H4 (cell line): ENCODE results near the gene EEF2KMT. TPM values are rescaled to one million over a fixed set of nuclear protein-coding genes. Genes with fewer than 3 reads are reported as not detected.
"Not testable (repeated sequence)": the region's sequence is repeated elsewhere in the genome, so short reads cannot be mapped to it uniquely, and the experiment has no call there.

Experiments
- DNase-seq: peaks from one replicate; pipeline ENCODE4 v3.0.0-alpha.2; 2015; ENCODE audit warnings: low spot score
- total RNA-seq: library from RNA; depleted of rRNA; stranded (reverse); fragments of >200 nt; shearing (Covaris generic); gene quantifications from 2 replicates; pipeline ENCODE4 v1.2.3, GENCODE V29; 2014; rRNA removed

EEF2KMT gene, protein sequence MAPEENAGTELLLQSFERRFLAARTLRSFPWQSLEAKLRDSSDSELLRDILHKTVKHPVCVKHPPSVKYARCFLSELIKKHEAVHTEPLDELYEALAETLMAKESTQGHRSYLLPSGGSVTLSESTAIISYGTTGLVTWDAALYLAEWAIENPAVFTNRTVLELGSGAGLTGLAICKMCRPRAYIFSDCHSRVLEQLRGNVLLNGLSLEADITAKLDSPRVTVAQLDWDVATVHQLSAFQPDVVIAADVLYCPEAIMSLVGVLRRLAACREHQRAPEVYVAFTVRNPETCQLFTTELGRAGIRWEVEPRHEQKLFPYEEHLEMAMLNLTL
- total RNA-seq, result 10.5 and 16.6 TPM in 2 replicates

DNA sequence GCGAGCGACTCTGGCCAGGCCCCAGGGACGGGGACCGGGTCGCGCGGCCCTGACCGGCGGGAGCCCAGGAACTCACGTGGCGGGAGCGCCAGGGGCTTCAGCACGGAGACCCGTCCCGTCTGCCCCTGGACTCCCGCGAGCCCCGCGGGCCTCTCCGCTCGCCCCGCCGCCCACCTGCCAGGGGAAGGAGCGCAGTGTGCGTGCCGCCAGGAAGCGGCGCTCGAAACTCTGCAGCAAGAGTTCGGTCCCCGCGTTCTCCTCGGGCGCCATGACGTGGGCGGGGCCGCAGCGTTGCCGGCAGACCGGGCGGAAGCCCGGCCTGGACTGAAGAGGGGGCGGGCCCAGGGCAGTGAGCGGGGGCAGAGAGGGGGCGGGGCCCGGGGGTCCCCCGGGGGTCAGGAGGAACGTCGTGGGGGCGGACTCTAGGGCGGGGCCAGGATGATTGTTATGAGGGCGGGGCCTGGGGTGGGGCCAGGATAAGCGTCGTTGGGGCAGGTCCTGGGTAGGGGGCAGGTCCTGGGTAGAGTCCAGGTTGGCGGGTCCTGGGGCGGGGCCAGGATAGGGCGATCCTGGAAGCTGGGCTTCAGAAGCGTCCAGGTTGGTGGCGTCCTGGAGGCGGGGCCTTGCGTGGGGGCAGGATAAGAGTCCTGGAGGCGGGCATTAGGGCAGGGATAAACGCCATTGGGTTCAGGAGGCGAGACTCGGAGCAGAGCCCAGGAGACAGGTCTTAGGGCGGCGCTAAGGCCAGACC lies at the start of gene EEF2KMT:
Gene EEF2KMT (minus strand): TSS at position 326 of the 751 bp plus-strand sequence. CDS start 56 bp downstream, at position 270.
- peak; percentile 98 for DNase-seq

DNA sequence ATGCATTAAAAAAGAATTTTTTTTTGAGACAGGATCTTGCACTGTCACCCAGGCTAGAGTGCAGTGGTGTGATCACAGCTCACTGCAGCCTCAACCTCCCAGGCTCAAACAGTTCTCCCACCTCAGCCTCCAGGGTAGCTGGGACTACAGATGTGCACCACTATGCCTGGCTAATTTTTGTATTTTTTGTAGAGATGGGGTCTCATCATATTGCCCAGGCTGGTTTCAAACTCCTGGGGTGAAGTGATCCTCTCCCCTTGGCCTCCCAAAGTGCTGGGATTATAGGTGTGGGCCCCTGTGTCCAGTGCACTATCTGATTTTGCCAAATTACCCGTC lies 47.0 kb upstream of the EEF2KMT start:
- DNase-seq, result not testable (repeated sequence)

DNA sequence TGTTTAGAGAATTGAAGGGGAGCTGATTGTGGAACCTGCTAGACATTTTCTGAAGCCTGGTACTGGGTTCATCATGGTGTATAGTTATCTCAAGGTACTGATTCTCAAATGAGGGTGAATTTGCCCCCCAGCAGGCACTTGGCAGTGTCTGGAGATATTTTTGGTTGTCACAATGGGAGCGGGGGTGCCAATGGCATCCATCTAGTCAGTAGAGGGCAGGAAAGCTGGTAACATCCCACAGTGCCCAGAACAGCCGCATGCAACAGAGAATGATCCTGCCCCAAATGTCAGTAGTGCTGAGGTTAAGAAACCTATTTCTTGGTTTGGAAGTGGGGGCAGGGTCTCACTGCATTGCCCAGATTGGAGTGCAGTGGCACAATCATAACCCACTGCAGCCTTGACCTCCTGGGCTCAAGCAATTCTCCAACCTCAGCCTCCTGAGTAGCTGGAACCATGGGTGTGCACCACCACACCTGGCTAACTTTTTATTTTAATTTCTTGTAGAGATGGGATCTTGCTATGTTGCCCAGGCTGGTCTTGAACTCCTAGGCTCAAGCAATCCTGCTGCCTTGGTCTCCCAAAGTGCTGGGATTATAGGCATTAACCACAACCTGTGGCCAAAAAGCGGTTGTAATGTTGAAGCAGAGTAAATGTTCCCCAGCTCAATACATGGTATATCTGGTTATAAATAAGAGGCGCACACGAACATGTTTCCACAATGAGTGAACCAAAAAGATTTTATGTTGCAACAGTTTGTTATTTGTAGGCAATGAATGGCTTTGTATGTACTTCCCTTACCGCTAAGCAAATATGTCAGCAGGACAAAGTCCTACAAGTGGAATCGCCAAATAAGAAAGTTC lies 46.4 kb upstream of the EEF2KMT start:
- DNase-seq, result no peak

DNA sequence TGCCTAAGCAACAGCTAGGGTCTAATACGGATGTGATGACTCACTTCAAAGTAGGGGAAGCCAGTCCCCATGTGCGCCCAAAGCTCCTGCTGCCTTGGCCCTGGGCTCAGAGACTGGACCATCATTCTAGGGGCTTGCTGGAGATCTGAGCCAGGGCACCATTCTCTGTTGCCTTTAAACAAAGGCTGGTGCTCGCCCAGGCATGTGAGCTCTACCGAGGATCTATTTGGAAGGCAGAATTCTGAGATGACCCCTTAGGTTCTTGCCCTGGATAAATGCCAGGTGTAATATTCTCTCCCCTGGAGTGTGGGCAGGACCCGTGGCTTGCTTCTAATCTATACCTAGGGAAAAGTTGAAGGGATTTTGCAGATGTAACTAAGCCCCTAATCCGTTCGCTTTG lies 42.6 kb upstream of the EEF2KMT start:
- DNase-seq, result not testable (repeated sequence)

DNA sequence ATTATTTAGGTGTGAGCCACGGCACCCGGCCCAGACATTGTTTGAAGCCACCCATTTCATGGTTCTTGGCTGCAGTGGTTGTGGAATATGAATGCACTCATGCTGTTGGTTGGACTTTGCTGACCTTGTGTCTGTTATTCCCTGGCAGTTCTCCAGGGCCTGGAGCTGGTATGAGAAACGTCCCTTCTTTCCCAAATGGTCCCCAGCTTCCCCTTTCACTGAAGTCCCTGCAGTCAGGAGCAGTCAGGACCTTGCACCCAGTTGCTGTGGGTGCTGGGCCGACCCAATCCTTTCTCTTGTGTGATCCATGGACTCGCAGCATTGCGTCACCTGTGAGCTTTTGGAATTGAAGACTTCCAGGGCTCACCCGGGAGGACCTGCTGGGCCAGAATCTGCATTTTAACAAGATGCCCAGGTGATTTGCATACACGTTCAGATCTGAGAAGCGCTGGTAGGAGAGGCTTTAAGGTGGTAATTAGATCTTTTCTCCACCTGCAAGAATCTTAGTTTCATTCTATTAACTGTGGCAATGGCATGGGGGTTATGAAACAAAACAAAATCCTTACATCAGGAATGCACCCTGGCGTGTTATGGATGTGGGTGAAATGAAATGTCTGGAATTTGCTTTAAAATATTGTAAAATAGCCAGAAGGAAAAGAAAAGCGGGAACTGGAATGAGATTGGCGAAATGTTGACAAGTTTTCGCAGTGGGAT lies 37.3 kb upstream of the EEF2KMT start:
- not testable (repeated sequence) for DNase-seq

DNA sequence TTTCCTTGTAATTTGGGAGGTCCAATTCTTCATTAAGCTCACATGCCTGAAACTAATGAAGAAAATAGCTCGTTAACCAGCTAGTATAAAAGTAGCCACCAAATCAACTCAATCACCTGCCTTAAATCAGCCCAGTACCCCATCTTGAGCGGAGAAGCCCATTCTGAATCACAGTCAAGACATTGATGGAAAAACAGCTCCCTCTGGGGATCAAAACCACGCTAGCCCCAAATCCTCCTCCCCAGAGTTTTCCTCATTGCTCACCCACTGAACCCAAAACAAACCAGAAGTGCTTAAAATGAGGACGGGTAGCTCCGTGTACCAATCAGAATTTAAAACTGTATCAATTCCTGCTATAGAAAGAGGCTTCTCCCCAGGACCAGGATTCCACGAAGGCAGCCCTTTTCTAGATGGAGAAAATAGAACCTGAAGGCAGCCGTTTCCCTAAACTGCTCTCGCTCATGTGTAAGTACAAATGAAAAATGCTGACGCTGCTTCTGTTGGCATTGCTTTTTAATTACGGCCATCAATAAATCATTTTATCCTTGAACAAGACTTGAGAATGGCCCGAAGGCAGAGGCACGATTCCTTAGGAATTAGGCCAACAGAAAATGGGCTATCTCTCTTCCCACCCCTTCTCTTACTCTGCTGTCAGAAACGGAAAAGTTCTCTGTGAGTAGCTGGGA lies 35.5 kb upstream of the EEF2KMT start:
- not testable (repeated sequence) for DNase-seq

DNA sequence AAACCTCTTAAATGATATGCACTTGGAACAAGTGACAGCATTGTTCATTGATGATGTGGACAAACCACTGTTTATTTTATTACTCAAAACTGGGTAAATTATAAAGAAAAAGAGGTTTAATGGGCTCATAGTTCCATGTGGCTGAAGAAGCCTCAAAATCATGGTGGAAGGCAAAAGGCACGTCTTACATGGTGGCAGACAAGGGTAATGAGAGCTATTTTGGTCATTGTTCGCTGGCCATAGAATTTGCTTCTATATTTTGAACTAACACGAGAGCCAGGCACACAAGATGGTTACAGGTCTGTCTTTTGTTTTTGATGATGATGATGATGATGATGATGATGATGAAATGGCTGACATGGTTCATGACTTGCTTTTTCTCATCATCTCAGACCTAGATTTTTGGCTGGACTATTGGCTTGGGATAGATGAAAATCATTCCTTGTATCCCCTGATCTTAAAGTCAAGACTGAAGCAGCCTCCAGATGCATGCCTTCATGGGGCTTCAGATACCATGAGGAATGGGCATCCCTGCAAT lies 33.9 kb upstream of the EEF2KMT start:
- not testable (repeated sequence) for DNase-seq

DNA sequence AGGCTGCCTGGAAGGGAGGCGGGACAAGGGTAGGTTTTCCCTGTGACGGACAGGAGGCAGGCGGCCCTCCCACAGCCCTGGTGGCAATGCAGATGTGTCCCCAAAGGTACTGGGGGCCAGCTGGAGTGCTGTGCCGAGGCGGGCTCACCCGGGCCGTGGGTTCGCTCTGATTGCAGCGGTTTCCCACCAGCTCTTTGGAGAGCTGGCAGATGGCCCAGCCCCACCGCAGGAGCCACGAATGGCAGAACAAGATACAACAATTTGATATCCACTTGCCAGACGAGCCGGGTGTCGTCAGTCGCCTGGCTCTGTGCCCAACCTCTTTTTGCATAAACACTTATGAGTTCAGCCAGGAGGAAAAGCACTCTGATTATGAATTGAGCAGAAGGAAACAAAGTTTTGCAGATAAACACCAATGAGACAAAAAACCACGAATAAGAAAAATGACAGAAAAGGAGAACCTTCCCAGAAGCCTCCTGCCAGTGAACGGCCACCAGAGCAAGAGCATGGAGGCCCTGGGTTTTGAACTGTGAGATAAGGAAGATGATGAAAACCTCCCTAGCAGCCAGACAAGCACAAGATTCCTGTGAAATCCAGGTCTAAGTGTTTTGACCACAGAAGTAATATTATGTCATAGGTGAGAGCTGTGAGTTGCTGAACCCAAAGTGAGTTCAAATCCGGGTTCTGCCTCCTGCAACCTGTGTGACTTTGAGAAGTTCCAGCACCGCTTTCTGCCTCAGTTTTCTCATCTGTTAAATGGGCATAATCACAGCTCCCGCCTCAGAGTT lies 19.9 kb upstream of the EEF2KMT start:
- peak; percentile 83 for DNase-seq

DNA sequence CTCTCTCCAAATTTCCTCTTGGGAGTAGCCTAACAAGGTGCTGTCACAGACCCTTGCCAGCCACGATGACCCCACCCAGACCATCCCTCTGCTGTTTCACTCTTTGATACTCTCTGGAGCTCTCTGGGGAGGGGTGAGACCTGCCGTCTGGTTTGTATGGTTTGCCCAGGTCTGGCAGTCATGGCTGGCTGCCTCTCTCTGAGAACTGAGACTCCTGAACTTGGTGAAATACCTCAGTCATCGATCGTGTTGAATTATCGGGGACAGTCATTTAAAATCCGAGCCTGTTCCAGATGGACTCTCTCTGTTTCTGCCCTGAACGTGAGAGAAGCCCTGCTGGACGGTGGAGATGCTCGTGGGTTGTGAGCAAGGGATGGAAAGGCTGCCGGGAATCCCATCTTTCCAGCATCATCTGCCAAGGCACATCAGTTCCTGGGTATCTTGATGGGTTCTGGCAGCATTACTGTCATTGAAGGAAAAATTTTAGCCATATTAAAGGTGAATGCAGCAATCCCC lies 19.2 kb upstream of the EEF2KMT start:
- peak; percentile 6 for DNase-seq

DNA sequence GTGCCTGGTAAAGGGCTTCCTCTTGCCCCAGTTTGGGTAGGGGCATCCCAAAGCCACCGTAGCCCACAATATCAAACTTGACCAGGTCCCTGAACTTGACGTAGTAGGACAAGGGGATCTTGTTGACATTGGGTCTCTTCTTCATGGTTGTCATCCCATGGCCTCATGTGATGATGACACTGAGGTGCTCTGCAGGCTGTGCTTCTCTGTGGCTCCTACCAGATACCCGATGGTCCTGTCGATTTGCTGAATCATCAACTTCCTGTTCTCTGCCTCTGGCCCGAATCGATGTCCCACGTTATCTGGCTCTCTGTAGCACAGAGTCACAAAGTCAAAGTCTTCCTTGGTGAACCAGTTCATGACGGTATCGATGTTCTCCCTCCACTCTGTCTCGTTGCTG lies 13.3 kb upstream of the EEF2KMT start:
- DNase-seq, result not testable (repeated sequence)

DNA sequence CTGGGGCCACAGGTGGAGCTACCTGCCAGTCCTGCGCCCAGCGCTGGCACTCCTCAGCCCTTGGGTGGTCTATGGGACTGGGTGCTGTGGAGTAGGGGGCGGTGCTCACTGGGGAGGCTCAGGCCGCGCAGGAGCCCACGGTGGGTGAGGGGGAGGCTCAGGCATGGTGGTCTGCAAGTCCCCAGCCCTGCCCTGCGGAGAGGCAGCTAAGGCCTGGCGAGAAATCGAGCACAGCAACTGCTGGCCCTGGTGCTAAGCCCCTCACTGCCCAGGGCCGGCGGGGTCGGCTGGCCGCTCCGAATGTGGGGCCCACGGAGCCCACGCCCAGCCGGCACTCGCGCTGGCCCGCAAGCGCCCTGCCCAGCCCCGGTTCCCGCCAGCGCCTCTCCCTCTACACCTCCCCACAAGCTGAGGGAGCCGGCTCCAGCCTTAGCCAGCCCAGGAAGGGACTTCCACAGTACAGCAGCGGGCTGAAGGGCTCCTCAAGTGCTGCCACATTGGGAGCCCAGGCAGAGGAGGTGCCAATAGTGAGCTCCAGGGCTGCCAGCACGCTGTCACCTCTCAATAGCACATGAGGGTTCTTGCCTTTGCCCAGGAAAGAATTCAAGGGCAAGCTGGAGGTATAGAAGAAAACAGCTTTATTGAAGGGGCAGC lies 11.0 kb upstream of the EEF2KMT start:
- DNase-seq, result no peak

DNA sequence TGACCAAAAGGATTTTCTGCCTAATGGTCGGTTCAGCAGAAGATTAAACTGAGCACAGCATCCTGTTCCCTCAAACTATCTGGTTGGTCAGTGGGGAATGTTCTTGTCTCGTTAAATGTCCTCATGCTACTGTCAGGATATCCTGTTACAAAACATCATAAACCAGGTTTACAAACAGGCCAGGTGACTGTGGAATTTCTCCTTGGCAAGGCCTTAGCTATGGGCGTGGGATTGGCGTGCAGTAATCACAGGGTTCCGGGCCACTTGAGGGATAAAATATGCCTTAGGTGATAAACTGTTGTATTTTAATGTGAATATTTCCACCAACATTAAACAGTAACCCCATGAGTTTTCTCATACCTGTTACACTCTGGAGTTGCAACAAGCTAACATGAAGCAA lies 7.4 kb upstream of the EEF2KMT start:
- DNase-seq, result not testable (repeated sequence)

DNA sequence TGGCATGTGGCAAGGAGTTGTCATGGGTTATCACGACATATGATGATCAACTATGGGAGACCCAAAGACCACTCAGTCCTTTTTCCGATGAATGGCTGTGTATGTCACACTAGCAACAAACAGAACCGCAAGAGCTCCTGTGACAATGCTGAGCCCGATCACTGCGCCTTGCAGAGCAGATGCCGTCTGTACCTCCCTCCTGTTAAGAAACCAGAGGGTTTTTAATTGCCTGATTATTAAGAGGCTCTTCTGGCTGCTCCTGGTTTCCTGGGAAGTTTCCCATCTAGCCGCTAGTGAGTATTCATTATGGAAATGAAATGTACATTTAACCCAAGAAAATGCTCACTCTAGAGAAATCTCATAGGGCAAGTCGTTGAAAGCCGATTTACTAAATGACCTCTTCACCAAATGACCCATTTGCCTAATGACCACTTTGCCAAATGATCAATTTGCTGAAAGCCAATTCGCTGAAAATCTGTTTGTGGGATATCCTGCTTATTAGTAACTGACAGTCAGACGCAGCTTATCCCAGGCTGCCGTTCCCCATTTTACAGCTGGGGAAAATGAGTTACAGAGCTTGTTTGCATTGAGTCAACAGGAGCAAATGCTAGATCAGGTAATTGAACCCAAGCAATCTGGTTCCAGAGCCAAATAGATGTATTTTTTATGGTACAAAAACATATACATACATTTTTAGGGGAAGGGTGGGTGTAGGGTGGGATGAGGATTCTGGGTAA lies 5.9 kb upstream of the EEF2KMT start:
- not testable (repeated sequence) for DNase-seq

DNA sequence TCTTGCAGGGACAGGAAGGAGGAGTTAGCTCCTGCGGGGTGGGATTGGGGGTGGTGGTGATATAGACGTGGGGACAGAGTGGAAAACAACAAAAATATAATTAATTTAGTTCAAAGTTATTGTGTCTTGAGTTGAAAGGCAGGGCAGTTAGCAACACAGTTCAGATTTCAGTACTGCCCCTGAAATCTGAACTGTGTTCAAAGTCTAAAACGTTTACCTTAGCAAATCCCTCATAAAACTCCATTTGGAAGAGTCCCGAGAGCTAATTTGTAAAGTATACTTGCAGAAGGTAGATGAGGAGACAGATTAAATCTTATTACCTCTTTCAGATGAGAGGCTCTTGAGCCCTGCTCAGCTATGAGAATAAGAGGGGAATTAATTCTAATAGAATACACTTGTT lies 1.6 kb upstream of the EEF2KMT start:
- DNase-seq, result not testable (repeated sequence)

DNA sequence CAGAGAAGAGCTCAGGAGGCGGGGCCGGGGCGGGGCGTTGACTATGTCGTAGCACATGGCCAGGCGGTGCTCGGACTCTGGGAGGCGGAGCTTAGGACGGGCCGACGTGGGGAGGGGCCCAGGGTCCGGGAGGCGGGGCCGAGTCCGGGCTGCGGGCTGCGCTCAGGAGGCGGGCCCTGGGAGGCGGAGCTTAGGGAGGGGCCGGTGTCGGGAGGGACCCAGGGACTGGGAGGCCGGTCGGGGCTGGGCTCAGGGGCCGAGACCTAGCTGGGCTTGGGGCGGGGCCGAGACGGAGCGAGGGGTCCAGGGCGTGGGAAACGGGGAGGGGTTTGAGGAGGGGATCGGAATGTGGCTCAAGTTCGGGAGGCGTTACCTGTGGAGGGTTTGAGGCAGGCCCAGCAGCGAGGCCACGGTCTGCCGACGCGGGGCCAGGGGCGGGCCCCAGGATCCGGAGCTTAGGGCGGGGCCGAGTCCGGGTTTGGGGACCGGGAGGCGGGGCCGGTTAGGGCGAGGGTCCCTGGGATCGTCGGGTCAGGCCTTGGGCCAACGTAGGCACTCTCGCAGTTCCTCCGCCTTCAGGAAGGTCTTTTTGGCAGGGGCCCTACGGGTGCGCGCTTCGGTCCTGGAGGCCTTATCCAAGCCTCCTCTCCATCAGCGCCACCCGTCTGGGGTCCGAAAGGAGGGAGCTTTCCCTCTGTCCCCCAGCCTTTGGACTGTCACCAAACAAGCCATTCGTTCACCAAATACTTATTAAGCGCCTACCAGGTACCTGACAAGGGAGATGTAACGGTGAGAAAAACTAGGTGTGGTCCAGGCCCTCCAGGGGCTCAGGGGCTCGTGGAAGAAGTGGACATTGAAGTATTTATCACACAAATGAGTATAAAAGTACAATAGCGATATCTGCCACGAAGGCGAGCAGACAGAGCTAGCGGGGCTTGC lies 895 bp upstream of the EEF2KMT start:
- peak; percentile 54 for DNase-seq

DNA sequence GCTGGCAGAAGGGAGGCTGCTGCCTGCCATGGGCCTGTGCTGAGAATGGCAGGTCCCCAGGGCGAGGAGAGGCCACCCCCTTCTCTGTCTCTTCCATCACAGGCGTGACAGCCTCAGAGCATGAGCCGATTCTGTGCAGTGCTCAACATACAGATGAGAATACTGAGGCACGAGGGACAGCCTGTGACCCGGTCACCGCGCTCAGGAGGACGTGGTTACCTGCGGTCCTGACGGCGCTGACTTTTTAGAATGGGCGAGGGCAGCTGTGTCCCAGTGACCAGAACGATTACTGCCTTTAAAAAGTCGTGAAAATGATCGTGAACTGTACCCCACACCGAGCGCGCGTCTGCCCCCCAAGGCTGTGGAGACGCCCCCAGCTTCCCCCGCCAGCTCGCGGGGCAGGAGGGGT lies 530 bp downstream of the EEF2KMT start:
- DNase-seq, result peak; percentile 21

DNA sequence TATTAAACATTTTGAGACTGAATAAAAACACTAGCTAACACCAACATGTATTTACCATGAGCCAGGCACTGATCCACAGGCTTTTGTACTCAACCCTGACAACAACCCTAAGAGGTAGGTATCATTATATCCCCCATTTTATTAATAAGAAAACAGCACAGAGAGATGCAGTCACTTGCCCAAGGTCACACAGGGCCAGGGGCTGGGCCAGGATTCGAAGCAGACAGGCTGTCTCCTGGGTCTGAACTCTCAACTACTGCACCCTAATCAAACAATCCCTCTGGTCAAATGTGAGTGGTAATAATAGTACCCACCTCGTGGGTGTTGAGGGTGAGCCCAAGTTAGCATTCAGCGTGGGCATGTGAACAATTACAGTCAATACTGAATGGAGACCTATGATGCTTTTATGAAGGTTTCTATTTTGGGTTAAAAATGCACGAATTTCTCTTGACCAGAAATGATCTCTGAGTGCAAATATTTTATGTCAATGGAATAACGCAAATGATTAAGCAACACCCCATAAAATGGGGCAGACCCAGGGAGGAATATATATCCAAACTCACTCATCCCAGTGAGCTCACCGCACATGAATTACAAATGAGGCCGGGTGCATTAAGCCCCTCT lies 1.0 kb downstream of the EEF2KMT start:
- DNase-seq, result not testable (repeated sequence)
